Fibroblast of lung (primary cell): ENCODE data around the gene NCKAP5.

Source experiments
- EZH2 ChIP-seq: IDR thresholded peaks from 2 replicates; pipeline ENCODE4 v1.5.1; 2012; ENCODE audit warnings: low read length, control low read depth, mild to moderate bottlenecking; ENCODE audit errors: missing control alignments
- TF ChIP-seq, protein P1 (sequence below), 2 donors: IDR thresholded peaks in 1 of 2; conservative IDR thresholded peaks in 1 of 2; 1 replicate in 1 of 2; 2 replicates in 1 of 2; pipeline ENCODE4 v1.5.1; 2011 to 2012; ENCODE audit warnings: low read length in 2 of 2, control low read depth in 1 of 2, inconsistent platforms in 1 of 2, low read depth in 1 of 2, mild to moderate bottlenecking in 1 of 2

DNA sequence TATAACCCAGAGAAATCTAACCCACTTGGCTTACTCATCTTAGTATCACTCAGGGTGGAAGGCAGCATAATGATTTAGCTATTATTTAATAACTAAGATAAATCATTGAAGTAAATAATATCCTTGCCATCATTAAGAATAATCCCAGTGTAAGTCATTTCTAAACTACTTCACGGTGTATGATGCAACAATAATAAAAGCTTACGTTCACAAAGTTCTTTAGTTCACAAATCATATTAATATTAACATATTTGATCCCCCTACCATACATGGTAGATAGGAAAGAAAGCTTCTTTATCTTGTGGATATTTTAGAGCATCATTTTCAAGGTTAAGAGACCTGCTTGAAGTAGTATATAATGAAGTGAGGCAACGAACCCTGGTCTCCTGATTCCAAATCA is 401.0 kb downstream of the NCKAP5 start:
- TF ChIP-seq, protein P1, sequence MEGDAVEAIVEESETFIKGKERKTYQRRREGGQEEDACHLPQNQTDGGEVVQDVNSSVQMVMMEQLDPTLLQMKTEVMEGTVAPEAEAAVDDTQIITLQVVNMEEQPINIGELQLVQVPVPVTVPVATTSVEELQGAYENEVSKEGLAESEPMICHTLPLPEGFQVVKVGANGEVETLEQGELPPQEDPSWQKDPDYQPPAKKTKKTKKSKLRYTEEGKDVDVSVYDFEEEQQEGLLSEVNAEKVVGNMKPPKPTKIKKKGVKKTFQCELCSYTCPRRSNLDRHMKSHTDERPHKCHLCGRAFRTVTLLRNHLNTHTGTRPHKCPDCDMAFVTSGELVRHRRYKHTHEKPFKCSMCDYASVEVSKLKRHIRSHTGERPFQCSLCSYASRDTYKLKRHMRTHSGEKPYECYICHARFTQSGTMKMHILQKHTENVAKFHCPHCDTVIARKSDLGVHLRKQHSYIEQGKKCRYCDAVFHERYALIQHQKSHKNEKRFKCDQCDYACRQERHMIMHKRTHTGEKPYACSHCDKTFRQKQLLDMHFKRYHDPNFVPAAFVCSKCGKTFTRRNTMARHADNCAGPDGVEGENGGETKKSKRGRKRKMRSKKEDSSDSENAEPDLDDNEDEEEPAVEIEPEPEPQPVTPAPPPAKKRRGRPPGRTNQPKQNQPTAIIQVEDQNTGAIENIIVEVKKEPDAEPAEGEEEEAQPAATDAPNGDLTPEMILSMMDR (conservative IDR thresholded peaks at IDR 0.05 in 1 of 2, IDR thresholded peaks at IDR 0.05 in 1 of 2; ENCODE audit: low read depth in 1 of 2, low read length in 2 of 2): no peak
- TF ChIP-seq EZH2: no peak
